Colonic mucosa (tissue), 4 donors: Measurements from ENCODE around the gene CASP5. TPM values are rescaled to one million over a fixed set of nuclear protein-coding genes. Genes with fewer than 3 reads are reported as not detected.
"Not testable (repeated sequence)": the region's sequence is repeated elsewhere in the genome, so short reads cannot be mapped to it uniquely, and the experiment has no call there.

ENCODE experiments used
- DNase-seq: peaks from one replicate; pipeline ENCODE4 v3.0.0-alpha.2; 2020
- H3K27ac ChIP-seq: fragments of 200-600 bp; one replicate; pipeline ENCODE4 v1.8.0; 2021
- H3K27me3 ChIP-seq: fragments of 200-600 bp; one replicate; pipeline ENCODE4 v1.8.0; 2021
- H3K36me3 ChIP-seq: fragments of 200-600 bp; one replicate; pipeline ENCODE4 v1.8.0; 2021
- H3K4me1 ChIP-seq: fragments of 200-600 bp; one replicate; pipeline ENCODE4 v1.8.0; 2021; ENCODE audit warnings: mild to moderate bottlenecking
- H3K4me3 ChIP-seq: fragments of 200-600 bp; one replicate; pipeline ENCODE4 v1.8.0; 2021
- H3K9ac ChIP-seq, 2 donors: one replicate each; pipeline ENCODE4 v1.7.0; 2013; ENCODE audit warnings: control low read depth in 2 of 2, low read depth in 2 of 2, low read length in 2 of 2
- H3K9me3 ChIP-seq: fragments of 200-600 bp; one replicate; pipeline ENCODE4 v1.8.0; 2021
- intact Hi-C: fragments of 100-400 bp; cut with DNase I; formaldehyde crosslinking; loops from one replicate; pipeline ENCODE4 v1.14.1; 2022
- total RNA-seq, 2 donors: library from RNA; stranded (reverse); fragmentation: NEBNext Ultra II Directional in 1 of 2; extraction: Animal tissue kit (Norgen Biotek cat#: 25700) in 1 of 2; gene quantifications; one replicate each; pipeline ENCODE4 v1.2.1, GENCODE V29; 2021
- TF ChIP-seq, protein P1 (sequence below): fragments of 200-600 bp; IDR thresholded peaks from one replicate; pipeline ENCODE4 v1.8.0; 2022; ENCODE audit warnings: antibody characterized with exemption, mild to moderate bottlenecking
- donor health status: healthy.
- donor health status: DM: no; HTN: no; CAD: no.
- donor health status: DM: no; HTN: no; CAD: no.

The CASP5 gene
- total RNA-seq, 2 donors from 2014 or later = 25.7 to 47.3 TPM

DNA sequence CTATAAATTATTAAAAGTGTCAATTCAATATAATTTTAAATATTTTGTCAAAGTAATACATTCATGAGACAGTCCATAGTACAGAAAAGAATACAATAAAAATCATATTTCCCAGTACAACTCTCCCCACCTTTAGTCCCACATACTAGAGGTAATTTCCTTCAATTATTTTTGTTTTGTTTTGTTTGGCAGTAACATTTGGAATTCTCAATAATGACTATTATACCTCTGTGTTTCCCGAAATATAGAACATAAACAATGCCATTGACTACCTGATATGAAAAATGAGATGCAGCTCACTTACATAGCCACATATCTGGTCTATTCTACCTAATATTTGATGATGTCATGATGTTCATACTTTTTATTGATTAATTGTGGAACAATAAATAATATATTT is 30.2 kb downstream of the CASP5 start:
- no peaks in the 10 kb centered on the region for H3K36me3 ChIP-seq
- TF ChIP-seq, protein P1, sequence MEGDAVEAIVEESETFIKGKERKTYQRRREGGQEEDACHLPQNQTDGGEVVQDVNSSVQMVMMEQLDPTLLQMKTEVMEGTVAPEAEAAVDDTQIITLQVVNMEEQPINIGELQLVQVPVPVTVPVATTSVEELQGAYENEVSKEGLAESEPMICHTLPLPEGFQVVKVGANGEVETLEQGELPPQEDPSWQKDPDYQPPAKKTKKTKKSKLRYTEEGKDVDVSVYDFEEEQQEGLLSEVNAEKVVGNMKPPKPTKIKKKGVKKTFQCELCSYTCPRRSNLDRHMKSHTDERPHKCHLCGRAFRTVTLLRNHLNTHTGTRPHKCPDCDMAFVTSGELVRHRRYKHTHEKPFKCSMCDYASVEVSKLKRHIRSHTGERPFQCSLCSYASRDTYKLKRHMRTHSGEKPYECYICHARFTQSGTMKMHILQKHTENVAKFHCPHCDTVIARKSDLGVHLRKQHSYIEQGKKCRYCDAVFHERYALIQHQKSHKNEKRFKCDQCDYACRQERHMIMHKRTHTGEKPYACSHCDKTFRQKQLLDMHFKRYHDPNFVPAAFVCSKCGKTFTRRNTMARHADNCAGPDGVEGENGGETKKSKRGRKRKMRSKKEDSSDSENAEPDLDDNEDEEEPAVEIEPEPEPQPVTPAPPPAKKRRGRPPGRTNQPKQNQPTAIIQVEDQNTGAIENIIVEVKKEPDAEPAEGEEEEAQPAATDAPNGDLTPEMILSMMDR = no peak
- H3K9me3 ChIP-seq = no peaks in the 10 kb centered on the region
- intact Hi-C loops = no loop called here
- no peak overlapping the region for H3K27ac ChIP-seq
- DNase-seq = no peak
- H3K4me3 ChIP-seq = no peak overlapping the region
- H3K27me3 ChIP-seq = no peaks in the 10 kb centered on the region
- no peaks in the 10 kb centered on the region for H3K4me1 ChIP-seq
- H3K9ac ChIP-seq = no peak overlapping the region

DNA sequence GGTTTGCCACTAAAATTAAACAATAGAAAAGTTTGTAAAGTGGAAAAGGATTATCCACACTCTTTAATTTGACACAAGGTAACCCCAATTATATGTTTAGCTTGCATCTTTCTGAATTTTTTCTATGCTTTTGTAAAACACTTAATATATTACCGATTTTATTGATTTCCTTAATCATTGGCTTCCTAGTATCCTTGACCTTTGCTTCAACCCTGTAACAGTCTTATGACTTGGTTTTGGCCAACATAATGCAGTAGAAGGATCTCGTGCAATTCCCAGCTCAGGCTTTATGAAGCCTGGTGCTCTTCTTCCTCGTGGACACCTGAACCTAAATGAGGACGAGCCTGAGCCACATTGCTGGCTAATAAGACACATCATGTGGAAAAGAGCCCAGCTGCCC is 31.0 kb downstream of the CASP5 start:
- no peaks in the 10 kb centered on the region for H3K36me3 ChIP-seq
- H3K4me1 ChIP-seq = no peaks in the 10 kb centered on the region
- H3K27me3 ChIP-seq = no peaks in the 10 kb centered on the region
- H3K9ac ChIP-seq = no peak overlapping the region
- H3K9me3 ChIP-seq = no peaks in the 10 kb centered on the region
- TF ChIP-seq, protein P1 = no peak
- H3K4me3 ChIP-seq = no peak overlapping the region
- no peak for DNase-seq
- no peak overlapping the region for H3K27ac ChIP-seq
- intact Hi-C loops = no loop called here

DNA sequence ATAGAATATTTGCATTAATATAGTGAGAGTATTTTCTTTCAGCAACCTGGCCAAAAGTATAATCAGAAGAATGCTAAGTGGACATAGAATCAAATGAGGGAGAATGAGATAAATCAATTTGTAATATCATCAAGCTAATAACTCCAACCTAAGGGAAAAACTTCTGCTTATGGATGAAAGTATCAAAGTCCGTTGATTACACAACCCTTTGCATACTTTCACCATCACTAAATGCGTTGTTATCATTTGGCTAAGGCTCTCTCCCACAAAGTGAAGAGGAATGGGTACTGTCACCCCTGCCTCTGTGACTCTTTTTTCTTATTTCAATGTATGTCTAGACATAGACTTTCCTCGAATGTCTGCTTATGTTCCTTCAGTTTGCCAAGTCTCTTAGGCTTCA is 38.2 kb downstream of the CASP5 start:
- no peak for DNase-seq
- intact Hi-C loops = no loop called here
- H3K27me3 ChIP-seq = no peaks in the 10 kb centered on the region
- H3K9me3 ChIP-seq = no peaks in the 10 kb centered on the region
- no peaks in the 10 kb centered on the region for H3K36me3 ChIP-seq
- no peak overlapping the region for H3K9ac ChIP-seq
- H3K27ac ChIP-seq = no peak overlapping the region
- H3K4me1 ChIP-seq = no peaks in the 10 kb centered on the region
- TF ChIP-seq, protein P1 = no peak
- H3K4me3 ChIP-seq = no peak overlapping the region

DNA sequence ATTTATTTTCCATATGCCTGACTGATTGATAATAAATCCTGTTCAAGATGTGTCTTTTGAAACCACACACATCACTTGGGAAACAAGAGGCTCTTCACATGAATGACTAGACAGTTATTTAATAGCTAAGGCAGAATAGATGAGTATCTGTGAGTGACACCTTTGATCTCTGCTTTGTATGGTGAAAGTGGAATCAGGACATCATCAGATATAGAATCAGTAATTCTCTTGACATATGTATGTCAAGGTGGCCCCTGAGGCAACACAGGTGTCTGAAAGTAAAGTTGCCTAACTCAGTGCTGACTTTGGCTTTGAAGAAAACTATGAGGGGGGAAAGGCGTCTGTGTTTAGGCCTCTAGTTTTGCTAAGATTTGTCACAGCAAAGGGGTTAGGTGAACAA is 43.1 kb downstream of the CASP5 start:
- H3K27me3 ChIP-seq = no peaks in the 10 kb centered on the region
- H3K4me1 ChIP-seq = no peaks in the 10 kb centered on the region
- no peaks in the 10 kb centered on the region for H3K36me3 ChIP-seq
- no peaks in the 10 kb centered on the region for H3K9me3 ChIP-seq
- TF ChIP-seq, protein P1 = no peak
- H3K9ac ChIP-seq = no peak overlapping the region
- no peak overlapping the region for H3K27ac ChIP-seq
- no peak overlapping the region for H3K4me3 ChIP-seq
- intact Hi-C loops = no loop called here
- no peak for DNase-seq

DNA sequence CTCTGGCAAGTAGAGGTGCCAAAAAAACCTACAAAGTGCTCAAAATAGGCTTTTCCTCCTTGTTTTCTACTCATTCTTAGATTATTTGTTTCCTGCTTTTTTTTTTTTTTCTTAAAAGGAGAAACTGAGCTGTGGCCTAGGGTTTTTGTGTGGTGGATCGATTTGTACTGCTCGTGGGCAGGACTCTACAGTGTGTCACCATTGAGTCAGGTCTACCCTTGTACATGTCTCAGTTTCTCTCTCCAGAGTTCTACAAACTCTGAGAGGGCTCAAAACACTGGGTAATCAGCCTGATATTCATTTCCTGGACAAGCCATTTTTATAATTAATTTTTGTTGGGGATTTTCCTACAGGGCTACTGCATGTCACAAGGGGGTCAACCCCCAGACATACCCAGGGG is 49.4 kb downstream of the CASP5 start:
- Histone ChIP-seq H3K27me3 (no peaks in the 10 kb centered on the region), H3K27ac (no peak overlapping the region), H3K9me3 (no peaks in the 10 kb centered on the region), H3K36me3 (no peaks in the 10 kb centered on the region), H3K4me3 (no peak overlapping the region), H3K4me1 (no peaks in the 10 kb centered on the region), H3K9ac (no peak overlapping the region)
- intact Hi-C loops = no loop called here
- no peak for DNase-seq
- TF ChIP-seq, protein P1 = no peak

DNA sequence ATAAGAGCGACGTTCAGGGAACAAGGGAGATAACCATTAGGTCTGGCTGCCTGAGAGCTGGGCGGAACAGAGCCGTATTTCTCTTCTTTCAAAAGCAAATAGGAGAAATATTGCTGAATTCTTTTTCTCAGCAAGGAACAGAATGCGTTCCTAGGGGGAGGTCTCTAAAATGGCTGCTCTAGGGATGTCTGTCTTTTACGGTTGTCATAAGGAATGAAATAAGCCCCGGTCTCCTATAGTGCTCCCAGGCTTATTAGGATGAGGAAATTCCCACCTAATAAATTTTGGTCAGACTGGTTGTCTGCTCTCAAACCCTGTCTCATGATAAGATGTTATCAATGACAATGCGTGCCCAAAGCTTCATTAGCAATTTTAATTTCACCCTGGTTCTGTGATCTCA is 50.0 kb downstream of the CASP5 start:
- H3K4me1 ChIP-seq, H3K27ac ChIP-seq, H3K4me3 ChIP-seq, H3K36me3 ChIP-seq, intact Hi-C loops, H3K27me3 ChIP-seq, DNase-seq, H3K9me3 ChIP-seq, H3K9ac ChIP-seq: not testable (repeated sequence)
